DOHH2 (cell line): ENCODE measurements around the gene DNAI1.

Experiments
- H3F3A ChIP-seq: fragments of 200-600 bp; sonication (generic), shearing (Covaris generic); 2 replicates; pipeline ENCODE4 v1.6.0; 2016; ENCODE audit warnings: antibody characterized with exemption, mild to moderate bottlenecking; ENCODE audit not compliant: control insufficient read depth, insufficient read depth
- H3K27ac ChIP-seq: fragments of 200-600 bp; sonication (generic); 2 replicates; pipeline ENCODE4 v1.5.1; 2014; ENCODE audit warnings: low read depth, mild to moderate bottlenecking, low read length, moderate library complexity
- H3K27me3 ChIP-seq: fragments of 200-600 bp; sonication (generic); 2 replicates; pipeline ENCODE4 v1.6.1; 2014; ENCODE audit warnings: mild to moderate bottlenecking, low read length, mixed read lengths; ENCODE audit not compliant: control insufficient read depth
- H3K36me3 ChIP-seq: fragments of 200-600 bp; sonication (generic); 2 replicates; pipeline ENCODE4 v1.6.1; 2014; ENCODE audit warnings: mild to moderate bottlenecking, low read length, moderate library complexity, mixed read lengths; ENCODE audit not compliant: control insufficient read depth
- H3K4me1 ChIP-seq: fragments of 200-600 bp; sonication (generic); 2 replicates; pipeline ENCODE4 v1.6.1; 2014; ENCODE audit warnings: mild to moderate bottlenecking, low read length, mixed read lengths; ENCODE audit not compliant: control insufficient read depth
- H3K4me2 ChIP-seq: fragments of 200-600 bp; sonication (generic); 2 replicates; pipeline ENCODE4 v1.6.0; 2014; ENCODE audit warnings: mild to moderate bottlenecking, low read length, moderate library complexity
- H3K4me3 ChIP-seq: fragments of 200-600 bp; sonication (generic); 2 replicates; pipeline ENCODE4 v1.5.1; 2014; ENCODE audit warnings: mild to moderate bottlenecking, low read length, mixed read lengths
- H3K79me2 ChIP-seq: fragments of 200-600 bp; sonication (generic); 2 replicates; pipeline ENCODE4 v1.6.1; 2014; ENCODE audit warnings: mild to moderate bottlenecking, low read length, mixed read lengths; ENCODE audit not compliant: control insufficient read depth
- H3K9me2 ChIP-seq: fragments of 200-600 bp; sonication (generic); replicated peaks from 2 replicates; pipeline ENCODE4 v1.6.1; 2014; ENCODE audit warnings: mild to moderate bottlenecking, low read length, mixed read lengths; ENCODE audit not compliant: control insufficient read depth
- H3K9me3 ChIP-seq: fragments of 200-600 bp; sonication (generic); 2 replicates; pipeline ENCODE4 v1.6.1; 2014; ENCODE audit warnings: antibody characterized with exemption, low read length, mixed read lengths; ENCODE audit not compliant: control insufficient read depth, insufficient read depth
- H4K20me1 ChIP-seq: fragments of 200-600 bp; sonication (generic); 2 replicates; pipeline ENCODE4 v1.6.0; 2014; ENCODE audit warnings: low read depth, mild to moderate bottlenecking, antibody characterized with exemption, low read length, moderate library complexity; ENCODE audit not compliant: control insufficient read depth, insufficient read depth
- EZH2phosphoT487 ChIP-seq: fragments of 200-600 bp; sonication (generic); IDR thresholded peaks from 2 replicates; pipeline ENCODE4 v1.6.1; 2017; ENCODE audit warnings: borderline replicate concordance, mild to moderate bottlenecking, antibody characterized with exemption, low read length, moderate library complexity, mixed read lengths
- TF ChIP-seq, protein P1 (sequence below): fragments of 200-600 bp; sonication (generic); IDR thresholded peaks from one replicate; pipeline ENCODE4 v1.5.1; 2014; ENCODE audit warnings: antibody characterized with exemption, mild to moderate bottlenecking, low read depth, low read length; ENCODE audit not compliant: poor library complexity, severe bottlenecking

The DNAI1 gene

DNA sequence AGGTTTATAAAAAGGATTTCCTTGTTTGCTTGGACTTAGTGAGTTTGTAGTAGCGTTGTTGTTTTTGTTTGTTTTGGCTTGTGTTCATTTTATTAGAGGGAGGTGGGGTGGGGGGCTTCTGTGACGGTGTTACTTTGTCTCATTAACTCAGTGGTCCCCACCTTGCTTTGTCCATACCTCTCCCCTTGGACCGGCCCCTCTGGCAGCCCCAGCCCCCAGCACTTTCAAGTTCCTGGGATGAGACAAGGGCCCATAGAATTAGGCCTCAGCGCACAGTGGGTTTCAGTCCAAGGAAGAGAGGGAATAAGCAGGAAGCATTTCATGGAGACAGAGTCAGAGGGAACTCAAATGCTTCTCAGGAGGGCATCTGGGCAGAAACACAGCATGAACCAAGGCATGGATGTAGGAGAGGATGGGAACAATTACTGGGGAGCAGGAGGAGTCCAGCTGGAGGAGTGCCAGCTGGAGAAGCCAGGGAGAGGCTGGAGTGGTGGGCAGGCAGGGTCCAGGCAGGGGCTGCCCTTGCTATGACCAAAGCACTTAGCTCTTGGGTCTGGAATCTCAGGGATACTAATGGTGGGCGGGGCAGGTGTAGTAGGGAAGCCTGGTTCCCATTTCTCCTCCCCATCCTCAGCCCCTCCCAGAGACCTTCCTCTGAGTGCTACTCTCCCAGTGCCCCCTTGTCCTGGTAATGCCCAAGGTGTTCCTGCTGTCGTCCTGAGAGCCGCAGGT lies 87.7 kb downstream of the DNAI1 start:
- Histone ChIP-seq H3K4me2 (no peak overlapping the region), H3K4me1 (no peaks in the 10 kb centered on the region), H3K27ac (no peak overlapping the region), H4K20me1 (no peaks in the 10 kb centered on the region), H3K9me2 (no peaks in the 10 kb centered on the region), H3K79me2 (no peaks in the 10 kb centered on the region), H3K9me3 (no peaks in the 10 kb centered on the region), H3K27me3 (0 out of 2 replicates have a peak, but pooled peaks cover 4% of the 10 kb centered on the region), H3F3A (no peaks in the 10 kb centered on the region), H3K4me3 (no peak overlapping the region), H3K36me3 (no peaks in the 10 kb centered on the region)
- no peak for TF ChIP-seq EZH2phosphoT487
- TF ChIP-seq, protein P1, sequence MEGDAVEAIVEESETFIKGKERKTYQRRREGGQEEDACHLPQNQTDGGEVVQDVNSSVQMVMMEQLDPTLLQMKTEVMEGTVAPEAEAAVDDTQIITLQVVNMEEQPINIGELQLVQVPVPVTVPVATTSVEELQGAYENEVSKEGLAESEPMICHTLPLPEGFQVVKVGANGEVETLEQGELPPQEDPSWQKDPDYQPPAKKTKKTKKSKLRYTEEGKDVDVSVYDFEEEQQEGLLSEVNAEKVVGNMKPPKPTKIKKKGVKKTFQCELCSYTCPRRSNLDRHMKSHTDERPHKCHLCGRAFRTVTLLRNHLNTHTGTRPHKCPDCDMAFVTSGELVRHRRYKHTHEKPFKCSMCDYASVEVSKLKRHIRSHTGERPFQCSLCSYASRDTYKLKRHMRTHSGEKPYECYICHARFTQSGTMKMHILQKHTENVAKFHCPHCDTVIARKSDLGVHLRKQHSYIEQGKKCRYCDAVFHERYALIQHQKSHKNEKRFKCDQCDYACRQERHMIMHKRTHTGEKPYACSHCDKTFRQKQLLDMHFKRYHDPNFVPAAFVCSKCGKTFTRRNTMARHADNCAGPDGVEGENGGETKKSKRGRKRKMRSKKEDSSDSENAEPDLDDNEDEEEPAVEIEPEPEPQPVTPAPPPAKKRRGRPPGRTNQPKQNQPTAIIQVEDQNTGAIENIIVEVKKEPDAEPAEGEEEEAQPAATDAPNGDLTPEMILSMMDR: no peak

DNA sequence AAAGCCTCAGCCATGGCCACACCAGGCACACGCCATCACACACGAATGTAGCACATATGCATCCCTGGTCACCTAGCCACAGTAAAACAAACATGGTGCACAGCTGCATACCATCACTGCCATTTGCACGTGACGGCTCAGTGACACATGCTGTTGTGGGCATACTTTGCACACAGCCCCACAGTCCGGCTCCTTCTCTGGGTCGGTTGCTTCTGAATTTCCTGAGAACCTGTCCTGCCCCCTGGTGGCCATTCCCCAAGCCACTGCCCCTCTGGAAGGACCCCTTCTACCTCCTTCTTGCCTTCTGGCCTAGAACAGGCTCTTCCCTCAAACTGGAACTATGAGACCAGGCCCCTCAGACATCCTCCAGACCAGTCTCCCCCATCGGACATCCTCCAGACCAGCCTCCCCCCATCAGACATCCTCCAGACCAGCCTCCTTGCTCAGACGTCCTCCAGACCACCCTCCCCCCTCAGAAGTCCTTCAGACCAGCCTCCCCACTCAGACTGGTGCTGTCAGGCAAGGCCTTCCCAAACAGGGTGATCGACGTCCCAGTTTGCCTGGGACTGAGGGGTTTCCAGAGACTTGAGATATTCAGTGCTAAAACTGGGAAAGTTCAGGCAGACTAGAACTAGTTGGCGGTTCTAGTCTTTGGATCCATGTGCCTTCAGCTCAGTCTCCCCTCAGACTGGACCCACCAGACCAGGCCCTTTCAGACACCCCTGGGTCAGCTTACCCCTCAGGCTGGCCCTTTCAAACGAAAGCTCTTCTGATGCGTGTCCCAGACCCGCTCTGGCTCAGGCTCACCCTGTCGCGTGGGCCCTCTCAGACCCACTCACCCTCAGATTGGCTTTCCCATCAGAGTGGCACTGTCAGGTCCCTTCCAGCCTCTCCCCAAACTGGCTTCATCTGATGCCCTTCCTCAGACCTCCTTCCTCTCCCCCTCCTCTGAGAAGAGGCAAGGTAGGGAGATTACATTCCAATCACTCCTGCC lies 88.5 kb downstream of the DNAI1 start:
- 0 out of 2 replicates have a peak, but pooled peaks cover 4% of the 10 kb centered on the region for H3K27me3 ChIP-seq
- H3K27ac ChIP-seq: no peak overlapping the region
- TF ChIP-seq, protein P1: peak; percentile 72
- TF ChIP-seq EZH2phosphoT487: no peak
- H3K36me3 ChIP-seq: no peaks in the 10 kb centered on the region
- no peak overlapping the region for H3K4me2 ChIP-seq
- H3K9me3 ChIP-seq: no peaks in the 10 kb centered on the region
- H4K20me1 ChIP-seq: no peaks in the 10 kb centered on the region
- H3K9me2 ChIP-seq: no peaks in the 10 kb centered on the region
- H3K4me3 ChIP-seq: no peak overlapping the region
- no peaks in the 10 kb centered on the region for H3F3A ChIP-seq
- H3K79me2 ChIP-seq: no peaks in the 10 kb centered on the region
- no peaks in the 10 kb centered on the region for H3K4me1 ChIP-seq

DNA sequence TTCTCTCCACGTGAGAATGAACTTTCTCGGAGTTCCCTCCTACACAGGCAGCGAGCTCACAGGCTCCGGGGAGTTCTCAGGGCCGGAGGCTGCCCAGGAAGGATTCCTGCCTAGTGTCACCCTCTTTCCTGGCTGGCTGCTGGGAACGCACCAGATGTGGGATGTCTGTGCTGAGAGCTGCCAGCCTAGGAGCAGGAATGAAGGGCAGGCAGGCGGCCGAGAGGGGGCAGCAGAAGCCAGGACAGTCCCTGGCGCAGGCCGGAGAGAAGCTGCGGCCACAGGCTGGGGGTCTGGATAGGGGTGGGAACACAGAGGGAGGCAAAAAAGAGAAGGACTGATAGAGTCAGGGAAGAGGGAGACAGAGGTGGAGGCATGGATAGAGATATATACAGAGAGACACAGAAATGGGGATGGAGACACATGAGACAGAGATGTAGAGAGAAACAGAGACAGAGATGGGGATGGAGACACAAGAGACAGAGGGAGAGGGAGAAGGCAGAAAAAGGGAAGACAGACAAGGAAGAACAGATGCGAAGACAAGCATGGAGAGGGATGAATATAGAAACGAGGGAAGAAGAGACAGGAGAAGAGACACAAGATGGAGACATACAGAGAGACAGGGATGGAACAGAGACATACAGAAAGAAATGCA lies 89.5 kb downstream of the DNAI1 start:
- no peak overlapping the region for H3K27ac ChIP-seq
- 0 out of 2 replicates have a peak, but pooled peaks cover 4% of the 10 kb centered on the region for H3K27me3 ChIP-seq
- no peaks in the 10 kb centered on the region for H3K79me2 ChIP-seq
- H3F3A ChIP-seq: no peaks in the 10 kb centered on the region
- H3K4me1 ChIP-seq: no peaks in the 10 kb centered on the region
- no peaks in the 10 kb centered on the region for H3K9me3 ChIP-seq
- H3K36me3 ChIP-seq: no peaks in the 10 kb centered on the region
- no peak for TF ChIP-seq EZH2phosphoT487
- TF ChIP-seq, protein P1: peak; percentile 64
- no peak overlapping the region for H3K4me2 ChIP-seq
- no peak overlapping the region for H3K4me3 ChIP-seq
- no peaks in the 10 kb centered on the region for H3K9me2 ChIP-seq
- H4K20me1 ChIP-seq: no peaks in the 10 kb centered on the region
